SU-DHL-6 (cell line): ENCODE data around the gene ARL2BP.

Experiments
- H2AFZ ChIP-seq: fragments of 200-600 bp; sonication (generic); 2 replicates; pipeline ENCODE4 v1.6.1; 2014; ENCODE audit warnings: low read depth, mild to moderate bottlenecking, moderate library complexity, mixed read lengths, antibody characterized with exemption, low read length; ENCODE audit not compliant: severe bottlenecking
- H3F3A ChIP-seq: fragments of 200-600 bp; shearing (Covaris generic); 2 replicates; pipeline ENCODE4 v1.6.0; 2016; ENCODE audit warnings: antibody characterized with exemption, mild to moderate bottlenecking; ENCODE audit not compliant: insufficient read depth
- H3K27ac ChIP-seq: fragments of 200-600 bp; sonication (generic); 2 replicates; pipeline ENCODE4 v1.5.1; 2016; ENCODE audit warnings: low read depth, mild to moderate bottlenecking, low read length, moderate library complexity, mixed read lengths
- H3K27me3 ChIP-seq: fragments of 200-600 bp; sonication (generic), shearing (Covaris generic); 2 replicates; pipeline ENCODE4 v1.6.0; 2014; ENCODE audit warnings: mild to moderate bottlenecking, low read length
- H3K36me3 ChIP-seq: fragments of 200-600 bp; sonication (generic); 2 replicates; pipeline ENCODE4 v1.6.1; 2014; ENCODE audit warnings: mild to moderate bottlenecking, low read length, mixed read lengths
- H3K4me2 ChIP-seq: fragments of 300-600, 200-600 bp; shearing (Covaris generic), sonication (generic); 2 replicates; pipeline ENCODE4 v1.6.0; 2014; ENCODE audit warnings: low read length, low read depth, mild to moderate bottlenecking; ENCODE audit not compliant: poor library complexity, severe bottlenecking
- H3K4me3 ChIP-seq: fragments of 200-600 bp; sonication (generic); 2 replicates; pipeline ENCODE4 v1.5.1; 2014; ENCODE audit warnings: antibody characterized with exemption, low read length, mild to moderate bottlenecking, mixed read lengths; ENCODE audit not compliant: insufficient read depth, poor library complexity, severe bottlenecking
- H3K79me2 ChIP-seq: fragments of 200-600 bp; sonication (generic); 2 replicates; pipeline ENCODE4 v1.6.1; 2014; ENCODE audit warnings: mild to moderate bottlenecking, low read length, moderate library complexity; ENCODE audit not compliant: insufficient read depth
- H3K9ac ChIP-seq: fragments of 200-600 bp; sonication (generic); 2 replicates; pipeline ENCODE4 v1.7.0; 2014; ENCODE audit warnings: mild to moderate bottlenecking, low read length
- H3K9me2 ChIP-seq: fragments of 200-600 bp; sonication (generic); replicated peaks from 2 replicates; pipeline ENCODE4 v1.6.1; 2014; ENCODE audit warnings: low read length; ENCODE audit not compliant: insufficient read depth
- H3K9me3 ChIP-seq: fragments of 200-600 bp; sonication (generic); 2 replicates; pipeline ENCODE4 v1.6.1; 2014; ENCODE audit warnings: low read length, mixed read lengths; ENCODE audit not compliant: insufficient read depth
- H4K20me1 ChIP-seq: fragments of 200-600 bp; sonication (generic); 2 replicates; pipeline ENCODE4 v1.6.1; 2014; ENCODE audit warnings: low read depth, mild to moderate bottlenecking, antibody characterized with exemption, low read length, moderate library complexity, mixed read lengths
- EZH2phosphoT487 ChIP-seq: fragments of 200-600 bp; sonication (generic), shearing (Covaris generic); conservative IDR thresholded peaks from 2 replicates; pipeline ENCODE4 v1.6.1; 2018; ENCODE audit warnings: mild to moderate bottlenecking, antibody characterized with exemption, low read length, moderate library complexity, mixed read lengths
- TF ChIP-seq, protein P1 (sequence below): fragments of 200-600 bp; sonication (generic); IDR thresholded peaks from one replicate; pipeline ENCODE4 v1.5.1; 2017; ENCODE audit warnings: antibody characterized with exemption, mild to moderate bottlenecking, low read length, moderate library complexity; ENCODE audit not compliant: insufficient read depth, poor library complexity, severe bottlenecking

Gene ARL2BP

DNA sequence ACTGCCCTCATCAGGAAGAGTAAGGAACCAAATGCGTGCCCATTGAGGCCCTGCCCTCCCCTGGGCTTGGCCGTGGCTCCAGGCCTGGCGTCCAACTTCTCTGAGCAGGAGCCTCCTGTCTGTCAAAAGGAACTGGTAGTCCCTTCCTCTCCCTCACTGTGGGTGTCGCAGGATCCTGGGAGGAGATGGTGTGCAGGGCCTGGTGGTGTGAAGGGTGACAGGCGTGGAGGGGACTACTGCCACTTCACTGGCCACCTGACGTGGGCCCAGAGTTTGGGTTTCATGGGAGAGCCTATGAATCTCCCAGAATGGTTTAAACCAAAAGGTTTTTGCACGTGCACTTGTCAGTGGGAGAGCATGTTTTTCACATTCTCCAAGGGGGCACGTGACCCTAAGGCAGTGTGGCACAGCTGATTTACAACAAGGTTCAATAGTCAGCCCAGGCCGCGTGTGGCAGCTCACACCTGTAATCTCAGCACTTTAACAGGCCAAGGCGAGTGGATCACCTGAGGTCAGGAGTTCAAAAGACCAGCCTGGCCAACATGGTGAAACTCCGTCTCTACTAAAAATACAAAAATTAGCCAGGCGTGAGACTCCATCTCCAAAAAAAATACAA lies 12.5 kb downstream of the ARL2BP start:
- no peaks in the 10 kb centered on the region for H3K27me3 ChIP-seq
- peaks cover 7% of the 10 kb centered on the region for H3K36me3 ChIP-seq
- no peaks in the 10 kb centered on the region for H4K20me1 ChIP-seq
- TF ChIP-seq EZH2phosphoT487, result no peak
- TF ChIP-seq, protein P1, sequence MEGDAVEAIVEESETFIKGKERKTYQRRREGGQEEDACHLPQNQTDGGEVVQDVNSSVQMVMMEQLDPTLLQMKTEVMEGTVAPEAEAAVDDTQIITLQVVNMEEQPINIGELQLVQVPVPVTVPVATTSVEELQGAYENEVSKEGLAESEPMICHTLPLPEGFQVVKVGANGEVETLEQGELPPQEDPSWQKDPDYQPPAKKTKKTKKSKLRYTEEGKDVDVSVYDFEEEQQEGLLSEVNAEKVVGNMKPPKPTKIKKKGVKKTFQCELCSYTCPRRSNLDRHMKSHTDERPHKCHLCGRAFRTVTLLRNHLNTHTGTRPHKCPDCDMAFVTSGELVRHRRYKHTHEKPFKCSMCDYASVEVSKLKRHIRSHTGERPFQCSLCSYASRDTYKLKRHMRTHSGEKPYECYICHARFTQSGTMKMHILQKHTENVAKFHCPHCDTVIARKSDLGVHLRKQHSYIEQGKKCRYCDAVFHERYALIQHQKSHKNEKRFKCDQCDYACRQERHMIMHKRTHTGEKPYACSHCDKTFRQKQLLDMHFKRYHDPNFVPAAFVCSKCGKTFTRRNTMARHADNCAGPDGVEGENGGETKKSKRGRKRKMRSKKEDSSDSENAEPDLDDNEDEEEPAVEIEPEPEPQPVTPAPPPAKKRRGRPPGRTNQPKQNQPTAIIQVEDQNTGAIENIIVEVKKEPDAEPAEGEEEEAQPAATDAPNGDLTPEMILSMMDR, result no peak
- H3K9ac ChIP-seq, result no peak overlapping the region
- no peak overlapping the region for H3K27ac ChIP-seq
- H3K9me3 ChIP-seq, result peaks cover 4% of the 10 kb centered on the region; the same call in 1 of the 2 replicates
- H3F3A ChIP-seq, result no peaks in the 10 kb centered on the region
- no peaks in the 10 kb centered on the region for H3K79me2 ChIP-seq
- H2AFZ ChIP-seq, result no peak overlapping the region
- no peak overlapping the region for H3K4me3 ChIP-seq
- no peak overlapping the region for H3K4me2 ChIP-seq
- no peaks in the 10 kb centered on the region for H3K9me2 ChIP-seq

DNA sequence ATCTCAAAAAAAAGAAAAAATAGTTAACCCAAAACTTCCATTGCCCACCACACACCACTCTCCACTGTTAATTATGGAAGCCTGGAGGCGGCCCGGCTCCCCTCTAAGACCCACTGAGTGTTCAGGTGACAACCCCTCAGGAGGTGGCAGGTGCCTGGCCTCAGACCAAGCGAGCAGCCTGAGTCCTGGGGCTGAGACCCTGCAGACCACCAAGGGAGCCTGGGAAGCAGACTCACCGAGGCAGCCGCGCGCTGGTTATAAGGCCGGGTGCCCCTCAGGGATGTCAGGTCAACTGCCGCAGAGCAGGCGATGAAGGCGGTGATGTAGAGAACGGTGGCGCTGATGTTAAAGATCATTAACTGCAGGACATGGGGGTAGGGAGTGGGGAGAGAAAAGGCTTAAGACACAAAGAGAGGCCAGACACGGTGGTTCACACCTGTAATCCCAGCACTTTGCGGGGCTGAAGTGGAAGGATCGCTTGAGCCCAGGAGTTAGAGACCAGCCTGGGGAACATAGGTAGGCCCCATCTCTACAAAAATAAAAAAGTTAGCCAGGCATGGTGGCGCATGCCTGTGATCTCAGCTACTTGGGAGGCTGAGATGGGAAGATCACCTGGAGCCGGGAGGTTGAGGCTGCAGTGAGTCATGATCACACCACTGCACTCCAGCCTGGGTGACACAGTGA lies 13.3 kb downstream of the ARL2BP start:
- no peak overlapping the region for H3K9ac ChIP-seq
- no peaks in the 10 kb centered on the region for H4K20me1 ChIP-seq
- H3K9me3 ChIP-seq, result no peaks in the 10 kb centered on the region
- H3F3A ChIP-seq, result no peaks in the 10 kb centered on the region
- H3K4me2 ChIP-seq, result no peak overlapping the region
- H3K79me2 ChIP-seq, result no peaks in the 10 kb centered on the region
- H3K27me3 ChIP-seq, result no peaks in the 10 kb centered on the region
- no peak overlapping the region for H3K4me3 ChIP-seq
- TF ChIP-seq, protein P1, result no peak
- no peak for TF ChIP-seq EZH2phosphoT487
- no peak overlapping the region for H2AFZ ChIP-seq
- no peaks in the 10 kb centered on the region for H3K36me3 ChIP-seq
- H3K9me2 ChIP-seq, result no peaks in the 10 kb centered on the region
- H3K27ac ChIP-seq, result no peak overlapping the region

DNA sequence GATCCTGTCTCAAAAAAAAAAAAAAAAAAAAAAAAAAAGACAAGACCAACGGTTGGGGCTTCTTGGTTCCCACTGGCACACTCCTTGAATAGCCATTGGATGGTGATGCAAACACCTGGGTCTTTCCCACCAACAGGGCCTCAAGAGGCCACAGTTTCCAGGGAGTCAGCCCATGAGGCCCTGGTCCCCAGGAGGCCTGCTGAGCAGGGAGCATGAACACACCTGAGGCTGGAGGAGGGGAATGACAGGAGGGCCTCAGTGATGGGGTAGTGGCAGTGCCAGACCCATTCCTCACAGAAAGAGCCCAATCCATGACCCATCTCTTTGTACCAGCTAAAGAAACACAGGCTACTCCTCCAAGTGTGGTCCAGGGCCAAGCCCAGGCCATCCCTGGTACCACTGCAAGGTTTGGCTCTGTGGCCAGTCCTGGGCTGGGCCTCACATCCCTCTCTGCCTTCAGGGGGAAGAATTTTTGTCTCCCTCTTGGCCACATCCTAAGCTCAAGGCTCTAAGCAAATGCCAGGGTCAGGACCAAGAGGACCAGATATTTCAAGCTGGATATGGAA lies 13.9 kb downstream of the ARL2BP start:
- no peaks in the 10 kb centered on the region for H3K36me3 ChIP-seq
- H3F3A ChIP-seq, result no peaks in the 10 kb centered on the region
- H3K9me3 ChIP-seq, result no peaks in the 10 kb centered on the region
- no peak overlapping the region for H3K4me2 ChIP-seq
- no peak overlapping the region for H3K9ac ChIP-seq
- no peaks in the 10 kb centered on the region for H3K79me2 ChIP-seq
- no peak overlapping the region for H3K27ac ChIP-seq
- no peak overlapping the region for H3K4me3 ChIP-seq
- no peaks in the 10 kb centered on the region for H3K9me2 ChIP-seq
- H3K27me3 ChIP-seq, result no peaks in the 10 kb centered on the region
- no peak overlapping the region for H2AFZ ChIP-seq
- TF ChIP-seq, protein P1, result no peak
- no peak for TF ChIP-seq EZH2phosphoT487
- H4K20me1 ChIP-seq, result no peaks in the 10 kb centered on the region
